ENCODE data around the gene HDAC4. TPM values are rescaled to one million over a fixed set of nuclear protein-coding genes. Genes with fewer than 3 reads are reported as not detected.

The HDAC4 gene
- total RNA-seq, 2 experiments from 2014 or later = 32.0 to 35.6 TPM

- DNase-seq = peak; percentile 18
- Mint-ChIP-seq H3K27me3 (ENCODE audit: low read depth) (no peaks in the 10 kb centered on the region), H3K9me3 (no peaks in the 10 kb centered on the region), H3K36me3 (ENCODE audit: low read depth) (peaks cover 7% of the 10 kb centered on the region), H3K4me1 (ENCODE audit: low read depth) (no peaks in the 10 kb centered on the region), H3K27ac (no peak overlapping the region), H3K4me3 (no peak overlapping the region)
- intact Hi-C loops (cut with micrococcal nuclease) = loop anchor here (10.0 kb wide), 1 partner anchor 72 kb away; no protein-coding TSS in a partner anchor
- CTCF ChIA-PET = no interaction called here
Observed at GRCh38 chr2:239106314-239106908, 294.4 kb downstream of the HDAC4 start.

GRCh38 chr2:239105234-239105633, 295.6 kb downstream of the HDAC4 start:
- no peaks in the 10 kb centered on the region for H3K9me3 Mint-ChIP-seq
- no peak for DNase-seq
- no peak overlapping the region for H3K27ac Mint-ChIP-seq
- peaks cover 3% of the 10 kb centered on the region for H3K36me3 Mint-ChIP-seq (ENCODE audit: low read depth)
- H3K4me1 Mint-ChIP-seq (ENCODE audit: low read depth) = no peaks in the 10 kb centered on the region
- H3K27me3 Mint-ChIP-seq (ENCODE audit: low read depth) = no peaks in the 10 kb centered on the region
- intact Hi-C loops (cut with micrococcal nuclease) = loop anchor here (10.0 kb wide), 1 partner anchor 70 kb away; no protein-coding TSS in a partner anchor
- no peak overlapping the region for H3K4me3 Mint-ChIP-seq
- CTCF ChIA-PET = no interaction called here

GRCh38 chr2:239104800-239105199, 296.0 kb downstream of the HDAC4 start:
- H3K27me3 Mint-ChIP-seq (ENCODE audit: low read depth) = no peaks in the 10 kb centered on the region
- H3K36me3 Mint-ChIP-seq (ENCODE audit: low read depth) = peaks cover 3% of the 10 kb centered on the region
- H3K9me3 Mint-ChIP-seq = no peaks in the 10 kb centered on the region
- intact Hi-C loops (cut with micrococcal nuclease) = loop anchor here (10.0 kb wide), 1 partner anchor 70 kb away; no protein-coding TSS in a partner anchor
- no peak overlapping the region for H3K27ac Mint-ChIP-seq
- no peaks in the 10 kb centered on the region for H3K4me1 Mint-ChIP-seq (ENCODE audit: low read depth)
- no peak overlapping the region for H3K4me3 Mint-ChIP-seq
- CTCF ChIA-PET = no interaction called here
- DNase-seq = no peak

GRCh38 chr2:239103125-239104098, 297.4 kb downstream of the HDAC4 start:
- peaks cover 3% of the 10 kb centered on the region for H3K36me3 Mint-ChIP-seq (ENCODE audit: low read depth)
- intact Hi-C loops (cut with micrococcal nuclease) = loop anchor here (10.0 kb wide), 1 partner anchor 69 kb away; no protein-coding TSS in a partner anchor
- CTCF ChIA-PET = interaction anchor here (0.6 kb wide), 1 partner anchor 27 kb away, joined by 3 read pairs; no protein-coding TSS in a partner anchor
- no peaks in the 10 kb centered on the region for H3K9me3 Mint-ChIP-seq
- no peaks in the 10 kb centered on the region for H3K4me1 Mint-ChIP-seq (ENCODE audit: low read depth)
- no peaks in the 10 kb centered on the region for H3K27me3 Mint-ChIP-seq (ENCODE audit: low read depth)
- no peak overlapping the region for H3K4me3 Mint-ChIP-seq
- no peak overlapping the region for H3K27ac Mint-ChIP-seq
- DNase-seq = no peak

GRCh38 chr2:239102266-239102665, 298.6 kb downstream of the HDAC4 start:
- no peak overlapping the region for H3K4me3 Mint-ChIP-seq
- H3K27me3 Mint-ChIP-seq (ENCODE audit: low read depth) = no peaks in the 10 kb centered on the region
- H3K36me3 Mint-ChIP-seq (ENCODE audit: low read depth) = peaks cover 1% of the 10 kb centered on the region
- CTCF ChIA-PET = no interaction called here
- no peak for DNase-seq
- no peaks in the 10 kb centered on the region for H3K9me3 Mint-ChIP-seq
- intact Hi-C loops (cut with micrococcal nuclease) = loop anchor here (10.0 kb wide), 1 partner anchor 67 kb away; no protein-coding TSS in a partner anchor
- no peak overlapping the region for H3K27ac Mint-ChIP-seq
- no peaks in the 10 kb centered on the region for H3K4me1 Mint-ChIP-seq (ENCODE audit: low read depth)

- intact Hi-C loops (cut with micrococcal nuclease) = loop anchor here (10.0 kb wide), 1 partner anchor 67 kb away; no protein-coding TSS in a partner anchor
- no peaks in the 10 kb centered on the region for H3K36me3 Mint-ChIP-seq (ENCODE audit: low read depth)
- DNase-seq = no peak
- no peaks in the 10 kb centered on the region for H3K9me3 Mint-ChIP-seq
- H3K27ac Mint-ChIP-seq = no peak overlapping the region
- H3K4me3 Mint-ChIP-seq = no peak overlapping the region
- H3K4me1 Mint-ChIP-seq (ENCODE audit: low read depth) = no peaks in the 10 kb centered on the region
- CTCF ChIA-PET = no interaction called here
- H3K27me3 Mint-ChIP-seq (ENCODE audit: low read depth) = no peaks in the 10 kb centered on the region
Observed at GRCh38 chr2:239101807-239102206, 299.0 kb downstream of the HDAC4 start.

- intact Hi-C loops (cut with micrococcal nuclease) = loop anchor here (10.0 kb wide), 1 partner anchor 66 kb away; no protein-coding TSS in a partner anchor
- DNase-seq = no peak
- Mint-ChIP-seq H3K4me1 (ENCODE audit: low read depth) (no peaks in the 10 kb centered on the region), H3K4me3 (no peak overlapping the region), H3K27me3 (ENCODE audit: low read depth) (no peaks in the 10 kb centered on the region), H3K9me3 (no peaks in the 10 kb centered on the region), H3K36me3 (ENCODE audit: low read depth) (no peaks in the 10 kb centered on the region), H3K27ac (no peak overlapping the region)
- CTCF ChIA-PET = interaction anchor here (0.6 kb wide), 1 partner anchor 84 kb away, joined by 3 read pairs; no protein-coding TSS in a partner anchor
Observed at GRCh38 chr2:239101071-239101470, 299.7 kb downstream of the HDAC4 start.

- H3K4me3 Mint-ChIP-seq = no peak overlapping the region
- no peaks in the 10 kb centered on the region for H3K4me1 Mint-ChIP-seq (ENCODE audit: low read depth)
- intact Hi-C loops (cut with micrococcal nuclease) = no loop called here
- H3K9me3 Mint-ChIP-seq = no peaks in the 10 kb centered on the region
- H3K36me3 Mint-ChIP-seq (ENCODE audit: low read depth) = no peaks in the 10 kb centered on the region
- CTCF ChIA-PET = no interaction called here
- H3K27ac Mint-ChIP-seq = no peak overlapping the region
- no peaks in the 10 kb centered on the region for H3K27me3 Mint-ChIP-seq (ENCODE audit: low read depth)
- DNase-seq = no peak
Observed at GRCh38 chr2:239099474-239099873, 301.3 kb downstream of the HDAC4 start.

GRCh38 chr2:239098288-239098970, 302.4 kb downstream of the HDAC4 start:
- Mint-ChIP-seq H3K9me3 (no peaks in the 10 kb centered on the region), H3K4me3 (no peak overlapping the region), H3K36me3 (ENCODE audit: low read depth) (no peaks in the 10 kb centered on the region), H3K27ac (no peak overlapping the region), H3K4me1 (ENCODE audit: low read depth) (no peaks in the 10 kb centered on the region), H3K27me3 (ENCODE audit: low read depth) (no peaks in the 10 kb centered on the region)
- intact Hi-C loops (cut with micrococcal nuclease) = no loop called here
- CTCF ChIA-PET = no interaction called here
- no peak for DNase-seq

- intact Hi-C loops (cut with micrococcal nuclease) = no loop called here
- no peaks in the 10 kb centered on the region for H3K9me3 Mint-ChIP-seq
- no peaks in the 10 kb centered on the region for H3K27me3 Mint-ChIP-seq (ENCODE audit: low read depth)
- H3K27ac Mint-ChIP-seq = no peak overlapping the region
- H3K4me3 Mint-ChIP-seq = no peak overlapping the region
- H3K4me1 Mint-ChIP-seq (ENCODE audit: low read depth) = no peaks in the 10 kb centered on the region
- DNase-seq = no peak
- no peaks in the 10 kb centered on the region for H3K36me3 Mint-ChIP-seq (ENCODE audit: low read depth)
- CTCF ChIA-PET = interaction anchor here (0.5 kb wide), 1 partner anchor 392 kb away, joined by 3 read pairs; no protein-coding TSS in a partner anchor
Observed at GRCh38 chr2:239097428-239097696, 303.5 kb downstream of the HDAC4 start.

GRCh38 chr2:239096676-239097427, 304.0 kb downstream of the HDAC4 start:
- Mint-ChIP-seq H3K4me1 (ENCODE audit: low read depth) (no peaks in the 10 kb centered on the region), H3K4me3 (no peak overlapping the region), H3K27ac (no peak overlapping the region), H3K27me3 (ENCODE audit: low read depth) (no peaks in the 10 kb centered on the region), H3K9me3 (no peaks in the 10 kb centered on the region), H3K36me3 (ENCODE audit: low read depth) (no peaks in the 10 kb centered on the region)
- CTCF ChIA-PET = no interaction called here
- intact Hi-C loops (cut with micrococcal nuclease) = no loop called here
- no peak for DNase-seq
